IPS DF 19.7 (cell line): ENCODE results near the gene HBD.
"Not testable (repeated sequence)": the region's sequence is repeated elsewhere in the genome, so short reads cannot be mapped to it uniquely, and the experiment has no call there.

Experiments
- DNase-seq: peaks from one replicate; pipeline ENCODE4 v3.0.0-alpha.2; 2013; ENCODE audit warnings: low read depth, low spot score

The HBD gene

DNA sequence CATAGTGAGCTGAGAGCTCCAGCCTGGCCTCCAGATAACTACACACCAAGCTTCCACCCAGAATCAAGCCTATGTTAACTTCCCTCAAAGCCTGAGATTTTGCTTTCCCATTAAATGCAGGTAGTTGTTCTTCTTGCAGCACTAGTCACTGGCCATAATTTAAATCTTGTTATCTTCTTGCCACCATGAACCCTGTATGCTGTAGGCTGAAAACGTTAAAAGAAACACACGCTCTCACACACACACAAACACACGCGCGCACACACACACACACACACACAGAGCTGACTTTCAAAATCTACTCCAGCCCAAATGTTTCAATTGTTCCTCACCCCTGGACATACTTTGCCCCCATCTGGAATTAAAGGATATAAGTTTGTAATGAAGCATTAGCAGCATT, 19.2 kb upstream of the HBD start:
- not testable (repeated sequence) for DNase-seq

DNA sequence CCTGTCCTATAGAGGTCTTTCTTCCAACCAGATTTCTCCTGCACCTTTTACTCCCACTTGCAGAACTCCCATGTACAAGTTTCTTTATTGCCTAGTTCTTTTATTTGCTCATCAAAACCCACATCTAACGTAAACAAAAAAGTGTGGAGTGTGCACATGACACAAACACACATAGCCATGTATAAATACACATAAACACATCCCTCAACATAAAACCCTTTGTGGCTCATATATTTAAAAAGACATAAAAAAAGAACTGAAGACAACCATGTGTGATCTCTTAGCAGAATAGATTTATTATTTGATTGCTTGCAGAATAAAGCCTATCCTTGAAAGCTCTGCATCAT, 18.6 kb upstream of the HBD start:
- no peak for DNase-seq

DNA sequence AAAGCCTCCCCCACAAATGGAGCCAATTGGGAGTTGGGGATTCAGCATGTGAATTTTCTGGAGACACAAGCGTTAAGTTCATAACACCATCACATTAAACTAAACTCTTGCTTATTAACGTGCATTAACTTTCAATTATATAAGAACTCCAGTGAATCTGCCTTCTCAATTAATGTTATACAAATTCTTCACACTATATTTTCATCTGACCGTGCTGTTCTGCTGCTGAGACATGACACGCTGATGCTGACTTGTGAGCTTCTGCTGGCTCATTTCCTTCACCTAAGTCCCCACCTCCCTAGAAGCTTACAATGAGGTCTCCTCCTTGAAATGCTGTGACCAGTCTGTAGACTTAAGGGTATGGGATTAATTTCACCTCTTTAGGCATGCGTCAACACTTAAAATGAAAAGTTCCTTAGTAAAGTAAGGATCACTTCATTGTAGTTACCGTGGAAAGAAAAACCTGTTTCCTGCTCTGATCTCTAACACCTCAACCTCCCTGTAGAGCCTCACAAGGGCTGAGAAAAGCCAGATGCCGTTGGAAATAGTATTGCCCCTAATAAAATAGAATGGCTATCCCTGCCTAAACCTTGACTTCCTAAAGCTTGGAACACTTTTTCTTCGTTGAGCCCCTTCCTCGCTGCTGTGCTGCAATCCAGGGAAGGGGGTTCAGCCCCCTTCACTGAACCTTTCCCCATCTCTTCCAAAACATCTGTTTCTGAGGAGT, 18.1 kb upstream of the HBD start:
- DNase-seq: no peak

DNA sequence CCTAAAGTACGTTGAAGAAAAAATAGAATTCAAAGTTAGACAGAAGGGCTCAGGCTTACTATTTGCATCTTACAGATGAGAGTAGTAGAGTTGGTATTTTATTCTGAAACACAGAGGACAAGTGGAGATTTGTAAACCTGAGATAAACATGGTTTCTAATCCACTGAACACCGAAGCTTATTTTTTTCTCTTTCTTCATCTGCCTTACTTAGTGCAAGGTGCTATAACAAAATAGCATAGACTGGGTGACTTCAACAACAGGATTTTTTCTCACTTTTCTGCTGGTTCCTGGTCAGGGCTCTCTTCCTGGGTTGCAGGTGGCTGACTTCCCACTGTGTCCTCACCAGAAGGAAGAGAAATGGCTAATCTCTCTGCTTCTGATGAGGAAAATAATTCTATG, 17.5 kb upstream of the HBD start:
- no peak for DNase-seq

DNA sequence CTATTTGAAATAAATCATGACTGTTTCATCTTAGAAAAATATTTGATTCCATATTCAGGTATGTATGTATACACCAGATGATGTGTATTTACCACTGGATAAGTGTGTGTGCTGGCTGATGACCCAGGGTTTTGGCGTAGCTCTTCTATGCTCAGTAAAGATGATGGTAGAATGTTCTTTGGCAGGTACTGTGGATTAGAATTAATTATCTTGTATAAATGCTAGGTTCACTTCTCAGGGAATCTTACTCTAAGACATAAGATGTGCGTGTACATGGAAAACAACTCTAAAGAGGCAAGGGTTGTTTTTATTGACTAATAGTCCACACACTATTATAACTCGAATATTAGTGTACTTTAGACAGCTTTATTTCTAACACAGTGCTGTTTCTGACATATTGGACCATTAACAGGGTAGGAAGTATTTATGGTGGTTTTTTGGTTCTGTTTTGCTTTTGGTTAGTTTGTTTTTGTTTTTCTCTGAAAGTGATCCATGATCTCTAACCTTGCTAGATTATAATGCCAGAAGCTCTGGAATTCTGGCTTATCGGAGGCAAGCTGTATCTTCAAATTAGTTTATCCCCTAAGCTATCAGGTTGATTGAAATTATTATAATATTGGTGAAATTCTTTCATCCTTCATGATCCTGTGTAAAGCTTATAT, 16.4 kb upstream of the HBD start:
- DNase-seq: no peak

GRCh38 chr11:5249807-5250396, 15.6 kb upstream of the HBD start, which contains the start of gene HBG1:
Gene HBG1 (minus strand): TSS chr11:5249857. CDS start chr11:5249804, 53 bp downstream.
- DNase-seq: not testable (repeated sequence)

DNA sequence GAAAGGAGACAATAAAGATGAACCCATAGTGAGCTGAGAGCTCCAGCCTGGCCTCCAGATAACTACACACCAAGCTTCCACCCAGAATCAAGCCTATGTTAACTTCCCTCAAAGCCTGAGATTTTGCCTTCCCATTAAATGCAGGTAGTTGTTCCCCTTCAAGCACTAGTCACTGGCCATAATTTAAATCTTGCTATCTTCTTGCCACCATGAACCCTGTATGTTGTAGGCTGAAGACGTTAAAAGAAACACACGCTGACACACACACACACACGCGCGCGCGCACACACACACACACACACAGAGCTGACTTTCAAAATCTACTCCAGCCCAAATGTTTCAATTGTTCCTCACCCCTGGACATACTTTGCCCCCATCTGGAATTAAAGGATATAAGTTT, 14.2 kb upstream of the HBD start:
- not testable (repeated sequence) for DNase-seq

DNA sequence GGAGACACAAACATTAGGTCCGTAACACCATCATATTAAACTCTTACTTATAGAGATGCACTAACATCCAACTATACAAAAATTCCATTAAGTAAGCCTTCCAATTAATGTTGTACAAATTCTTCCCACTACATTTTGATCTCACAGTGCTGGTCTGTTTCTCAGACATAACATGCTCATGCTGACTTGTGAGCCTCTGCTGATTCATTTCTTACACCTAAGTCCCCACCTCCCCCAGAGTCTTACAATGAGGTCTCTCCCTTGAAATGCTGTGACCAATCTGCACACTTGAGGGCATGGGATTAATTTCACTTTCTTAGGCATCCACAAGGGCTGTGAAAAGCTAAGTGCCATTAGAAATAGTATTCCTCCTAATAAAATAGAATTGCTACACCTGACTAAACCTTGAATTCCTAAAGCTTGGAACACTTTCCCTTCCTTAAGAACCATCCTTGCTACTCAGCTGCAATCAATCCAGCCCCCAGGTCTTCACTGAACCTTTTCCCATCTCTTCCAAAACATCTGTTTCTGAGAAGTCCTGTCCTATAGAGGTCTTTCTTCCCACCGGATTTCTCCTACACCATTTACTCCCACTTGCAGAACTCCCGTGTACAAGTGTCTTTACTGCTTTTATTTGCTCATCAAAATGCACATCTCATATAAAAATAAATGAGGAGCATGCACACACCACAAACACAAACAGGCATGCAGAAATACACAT, 13.3 kb upstream of the HBD start:
- no peak for DNase-seq

- DNase-seq: no peak
Observed at GRCh38 chr11:5246772-5247471, 12.6 kb upstream of the HBD start.

GRCh38 chr11:5245155-5245554, 10.9 kb upstream of the HBD start:
- DNase-seq: no peak

DNA sequence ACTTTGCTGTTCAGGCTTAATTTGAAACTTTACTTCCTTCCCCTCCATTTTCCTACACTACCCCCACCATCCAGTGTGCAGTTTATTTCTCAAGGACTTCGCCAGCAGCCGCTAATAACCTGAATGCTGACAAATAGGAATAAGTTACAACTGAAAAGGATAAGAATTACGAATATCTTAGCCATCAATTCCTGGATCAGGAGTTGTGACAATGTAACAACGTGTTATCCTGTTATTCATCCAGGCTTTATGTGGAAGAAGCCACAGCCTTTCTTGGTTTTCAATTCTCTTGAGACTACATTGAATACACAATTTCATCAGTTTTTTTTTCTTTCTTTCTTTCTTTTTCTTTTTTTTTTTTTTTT, 9.5 kb upstream of the HBD start:
- no peak for DNase-seq

GRCh38 chr11:5242933-5243815, 8.9 kb upstream of the HBD start:
- no peak for DNase-seq

DNA sequence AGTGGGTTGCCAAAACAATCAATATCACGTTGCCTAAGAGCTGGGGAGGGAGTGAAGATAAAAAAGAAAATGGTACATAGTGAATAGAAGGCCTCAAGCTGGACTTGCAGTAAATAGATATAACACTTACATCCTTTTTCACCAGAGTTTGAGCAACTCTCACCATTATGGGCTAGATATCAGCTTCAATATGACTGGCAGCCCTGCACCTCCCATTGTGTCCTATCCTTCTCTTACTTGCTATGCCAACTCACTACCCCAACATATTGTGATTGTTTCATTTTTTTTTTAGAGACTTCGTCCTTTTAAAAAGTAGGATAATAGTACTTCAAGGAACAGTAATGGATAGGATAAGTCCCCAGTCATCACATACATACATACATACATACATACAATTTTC, 7.9 kb upstream of the HBD start:
- no peak for DNase-seq

GRCh38 chr11:5241458-5241857, 7.2 kb upstream of the HBD start:
- no peak for DNase-seq

DNA sequence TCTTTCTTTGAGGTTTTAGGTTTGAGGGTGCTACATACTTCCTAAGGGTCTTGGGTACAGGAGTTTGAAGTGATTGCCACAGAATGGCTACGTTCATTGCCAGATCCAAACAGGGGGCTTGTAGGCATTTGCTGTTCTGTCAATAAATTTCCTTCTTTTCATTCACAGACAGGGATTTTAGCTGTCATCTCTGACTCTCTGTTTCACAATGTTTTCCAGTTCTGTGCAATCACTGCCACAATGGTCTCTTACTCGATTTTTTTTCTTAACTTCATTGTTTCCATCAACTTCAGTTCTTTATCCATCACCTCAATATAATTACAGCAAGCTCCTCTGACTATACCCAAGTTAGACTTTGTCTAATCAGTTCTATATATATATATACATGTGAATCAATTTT, 6.2 kb upstream of the HBD start:
- no peak for DNase-seq

DNA sequence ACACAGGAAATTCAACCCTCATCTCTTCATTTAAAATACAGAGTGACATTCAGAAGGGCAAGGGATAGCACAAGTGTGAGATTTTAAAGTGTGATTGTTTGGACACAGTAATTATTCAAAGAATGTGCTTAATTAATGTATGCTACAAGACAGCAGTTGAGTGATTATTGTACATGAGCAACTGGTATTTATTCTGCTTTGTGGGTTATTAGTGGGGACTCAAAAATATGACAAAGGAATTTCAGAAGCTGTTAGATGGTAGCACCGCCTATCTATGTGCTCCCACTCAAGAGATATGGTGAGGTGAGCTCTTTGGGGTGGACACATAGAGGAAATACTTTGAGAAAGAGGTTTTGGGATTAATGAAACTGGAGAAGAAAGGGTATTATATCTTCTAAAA, 5.8 kb upstream of the HBD start:
- no peak for DNase-seq

DNA sequence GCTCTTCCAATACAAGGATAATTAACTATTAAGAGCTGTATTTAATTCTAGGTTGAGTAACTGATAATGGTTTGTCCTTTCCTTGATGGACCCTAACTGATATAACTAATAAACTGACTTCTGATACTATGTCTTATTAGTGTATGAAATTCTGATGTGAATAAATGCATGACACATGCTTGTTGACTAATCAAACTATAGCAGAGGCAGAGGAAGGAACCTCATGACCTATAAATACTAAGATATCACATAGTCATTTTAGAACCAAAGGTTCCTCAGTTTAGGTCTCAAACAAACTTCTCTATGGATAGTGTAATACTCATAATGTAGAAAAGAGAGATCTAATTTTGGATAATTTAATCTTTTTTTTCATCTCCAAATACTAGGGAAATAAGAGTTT, 4.8 kb upstream of the HBD start:
- no peak for DNase-seq

GRCh38 chr11:5238486-5238885, 4.2 kb upstream of the HBD start:
- DNase-seq: no peak

DNA sequence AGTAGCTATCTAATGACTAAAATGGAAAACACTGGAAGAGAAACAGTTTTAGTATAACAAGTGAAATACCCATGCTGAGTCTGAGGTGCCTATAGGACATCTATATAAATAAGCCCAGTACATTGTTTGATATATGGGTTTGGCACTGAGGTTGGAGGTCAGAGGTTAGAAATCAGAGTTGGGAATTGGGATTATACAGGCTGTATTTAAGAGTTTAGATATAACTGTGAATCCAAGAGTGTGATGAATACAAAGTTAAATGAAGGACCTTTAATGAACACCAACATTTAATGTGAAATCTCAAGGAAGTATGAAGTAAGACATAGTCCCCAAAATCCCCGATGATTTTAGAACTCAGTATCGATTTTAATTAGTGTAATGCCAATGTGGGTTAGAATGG, 3.1 kb upstream of the HBD start:
- no peak for DNase-seq

GRCh38 chr11:5235364-5236095, 1.2 kb upstream of the HBD start:
- no peak for DNase-seq
